Hepatocyte (in vitro differentiated cells): ENCODE data around the gene TMEM203. TPM values are rescaled to one million over a fixed set of nuclear protein-coding genes. Genes with fewer than 3 reads are reported as not detected.

Source experiments
- DNase-seq: peaks from one replicate; pipeline ENCODE4 v3.0.0-alpha.2; 2016; ENCODE audit warnings: low spot score
- H2AFZ ChIP-seq: fragments of 200-600 bp; sonication (generic); 2 replicates; pipeline ENCODE4 v1.6.0; 2016; ENCODE audit warnings: antibody characterized with exemption, mild to moderate bottlenecking
- H3K27ac ChIP-seq: fragments of 200-600 bp; sonication (generic); 2 replicates; pipeline ENCODE4 v1.5.1; 2016; ENCODE audit warnings: mild to moderate bottlenecking
- H3K27me3 ChIP-seq: fragments of 200-600 bp; sonication (generic); 2 replicates; pipeline ENCODE4 v1.6.1; 2016
- H3K36me3 ChIP-seq: fragments of 200-600 bp; sonication (generic); replicated peaks from 2 replicates; pipeline ENCODE4 v1.5.1; 2016; ENCODE audit warnings: low read depth; ENCODE audit not compliant: insufficient read depth
- H3K4me1 ChIP-seq: fragments of 200-600 bp; sonication (generic); 2 replicates; pipeline ENCODE4 v1.5.1; 2016; ENCODE audit warnings: mild to moderate bottlenecking, moderate library complexity; ENCODE audit not compliant: insufficient read depth
- H3K4me2 ChIP-seq: fragments of 200-600 bp; sonication (generic); 2 replicates; pipeline ENCODE4 v1.6.0; 2016
- H3K4me3 ChIP-seq: fragments of 200-600 bp; sonication (generic); 2 replicates; pipeline ENCODE4 v1.5.1; 2016; ENCODE audit warnings: mild to moderate bottlenecking
- H3K79me2 ChIP-seq: fragments of 200-600 bp; sonication (generic); 2 replicates; pipeline ENCODE4 v1.6.0; 2017; ENCODE audit warnings: mild to moderate bottlenecking
- H3K9me2 ChIP-seq: fragments of 200-600 bp; sonication (generic); replicated peaks from 2 replicates; pipeline ENCODE4 v1.6.0; 2017; ENCODE audit warnings: mild to moderate bottlenecking; ENCODE audit not compliant: insufficient read depth
- H3K9me3 ChIP-seq: fragments of 200-600 bp; sonication (generic); 2 replicates; pipeline ENCODE4 v1.5.1; 2016; ENCODE audit warnings: low read depth, mild to moderate bottlenecking
- H4K20me1 ChIP-seq: fragments of 200-600 bp; sonication (generic); 2 replicates; pipeline ENCODE4 v1.6.0; 2016; ENCODE audit warnings: mild to moderate bottlenecking; ENCODE audit not compliant: insufficient read depth, poor library complexity, severe bottlenecking
- CTCF ChIP-seq: fragments of 200-600 bp; sonication (generic); IDR thresholded peaks from 2 replicates; pipeline ENCODE4 v1.5.1; 2016; ENCODE audit warnings: antibody characterized with exemption, mild to moderate bottlenecking; ENCODE audit not compliant: poor library complexity
- EZH2 ChIP-seq: fragments of 200-600 bp; sonication (generic); IDR thresholded peaks from 2 replicates; pipeline ENCODE4 v1.6.1; 2016; ENCODE audit warnings: antibody characterized with exemption, mild to moderate bottlenecking, borderline replicate concordance
- EZH2phosphoT487 ChIP-seq: fragments of 200-600 bp; sonication (generic); IDR thresholded peaks from one replicate; pipeline ENCODE4 v1.6.1; 2018; ENCODE audit warnings: antibody characterized with exemption, mild to moderate bottlenecking, low read depth, moderate library complexity; ENCODE audit not compliant: unreplicated experiment, severe bottlenecking
- WGBS: methylation state at CpG from one replicate; pipeline ENCODE4 v1.1.6; 2016; ENCODE audit warnings: low lambda C conversion rate; ENCODE audit errors: missing lambda C conversion rate; 5-methylcytosine and 5-hydroxymethylcytosine counted together
- polyA plus RNA-seq: library from polyadenylated mRNA; unstranded; fragments of >200 nt; fragmentation: Nextera tagmentation; extraction: Ambion mirVana; gene quantifications from 2 replicates; pipeline ENCODE4 v1.2.1, GENCODE V29; 2016
- total RNA-seq: library from RNA; depleted of rRNA; stranded (reverse); fragments of >200 nt; gene quantifications from 2 replicates; pipeline ENCODE4 v1.2.3, GENCODE V29; 2014

The TMEM203 gene
- total and polyA plus RNA-seq, 2 experiments from 2014 or later: 37.6 to 60.7 TPM

- no peaks in the 10 kb centered on the region for H3K36me3 ChIP-seq
- H3K27me3 ChIP-seq: no peaks in the 10 kb centered on the region
- peaks cover 14% of the 10 kb centered on the region for H3K4me1 ChIP-seq
- WGBS: 92% methylated on average over 48 of the region's 48 CpGs
- DNase-seq: no peak
- no peaks in the 10 kb centered on the region for H3K9me3 ChIP-seq
- H3K9me2 ChIP-seq: no peaks in the 10 kb centered on the region
- H3K4me3 ChIP-seq: no peak overlapping the region
- H3K4me2 ChIP-seq: no peak overlapping the region
- peaks cover 26% of the 10 kb centered on the region for H3K79me2 ChIP-seq
- no peak overlapping the region for H2AFZ ChIP-seq
- H3K27ac ChIP-seq: no peak overlapping the region
- no peak for TF ChIP-seq CTCF
- peaks cover 14% of the 10 kb centered on the region for H4K20me1 ChIP-seq
Observed at GRCh38 chr9:137184881-137185660, 20.4 kb downstream of the TMEM203 start.

- 95% methylated on average over 23 of the region's 27 CpGs for WGBS
- no peak for TF ChIP-seq CTCF
- TF ChIP-seq EZH2: no peak
- TF ChIP-seq EZH2phosphoT487: no peak
- DNase-seq: no peak
- Histone ChIP-seq H2AFZ (no peak overlapping the region), H3K4me1 (peaks cover 7% of the 10 kb centered on the region), H3K27ac (no peak overlapping the region), H3K9me2 (no peaks in the 10 kb centered on the region), H3K4me2 (no peak overlapping the region), H3K27me3 (no peaks in the 10 kb centered on the region), H3K9me3 (no peaks in the 10 kb centered on the region), H3K79me2 (peaks cover 19% of the 10 kb centered on the region), H4K20me1 (peaks cover 4% of the 10 kb centered on the region), H3K36me3 (no peaks in the 10 kb centered on the region), H3K4me3 (no peak overlapping the region)
Observed at GRCh38 chr9:137183980-137184595, 21.4 kb downstream of the TMEM203 start.

- H3K27me3 ChIP-seq: no peaks in the 10 kb centered on the region
- TF ChIP-seq EZH2: no peak
- no peak for TF ChIP-seq CTCF
- no peak for TF ChIP-seq EZH2phosphoT487
- H2AFZ ChIP-seq: no peak overlapping the region
- no peaks in the 10 kb centered on the region for H3K9me3 ChIP-seq
- H3K4me3 ChIP-seq: no peak overlapping the region
- peaks cover 7% of the 10 kb centered on the region for H3K4me1 ChIP-seq
- H3K4me2 ChIP-seq: no peak overlapping the region
- no peak for DNase-seq
- WGBS: 95% methylated on average over 17 of the region's 17 CpGs
- no peaks in the 10 kb centered on the region for H3K9me2 ChIP-seq
- H4K20me1 ChIP-seq: peaks cover 4% of the 10 kb centered on the region
- H3K79me2 ChIP-seq: peaks cover 15% of the 10 kb centered on the region
- H3K36me3 ChIP-seq: no peaks in the 10 kb centered on the region
- H3K27ac ChIP-seq: no peak overlapping the region
Observed at GRCh38 chr9:137182836-137183235, 22.6 kb downstream of the TMEM203 start.
